T-helper 1 cell treated with Interleukin-12 subunit alpha and Interleukin-12 subunit beta and Interleukin-4 antibody, amounts not matched to agents 30 ng/mL and 1 ng/mL, for 36 hours (primary cell): ENCODE data around the gene INTS3. TPM values are rescaled to one million over a fixed set of nuclear protein-coding genes. Genes with fewer than 3 reads are reported as not detected.

Experiments
- total RNA-seq: library from RNA; stranded (reverse); gene quantifications from 2 replicates; pipeline ENCODE4 v1.2.3, GENCODE V29; 2022

Gene INTS3
- total RNA-seq, 1 donor from 2014 or later = 60.6 TPM

Other genes with a start within 250 kb of the INTS3 start
- gene S100A6, start 192.1 kb upstream of the INTS3 start, total RNA-seq = 410 and 418 TPM in 2 replicates
- gene S100A5, start 187.1 kb upstream of the INTS3 start, total RNA-seq = 2.6 and 3.9 TPM in 2 replicates
- 762 and 767 TPM in 2 replicates for gene S100A4, start 182.2 kb upstream of the INTS3 start, total RNA-seq
- 0.24 TPM in 1 of 2 replicates, not detected in the other for gene S100A3, start 178.8 kb upstream of the INTS3 start, total RNA-seq
- 0.78 TPM in 1 of 2 replicates, not detected in the other for gene S100A2, start 162.2 kb upstream of the INTS3 start, total RNA-seq
- gene S100A16, start 114.9 kb upstream of the INTS3 start, total RNA-seq = not detected in 2 replicates
- not detected in 2 replicates for gene S100A14, start 111.7 kb upstream of the INTS3 start, total RNA-seq
- gene S100A13, start 100.5 kb upstream of the INTS3 start, total RNA-seq = 2.4 and 5.1 TPM in 2 replicates
- not detected in 2 replicates for gene S100A1, start 99.6 kb upstream of the INTS3 start, total RNA-seq
- gene CHTOP, start 94.0 kb upstream of the INTS3 start, total RNA-seq = 103 and 105 TPM in 2 replicates
- 36.2 and 41.6 TPM in 2 replicates for gene SNAPIN, start 69.3 kb upstream of the INTS3 start, total RNA-seq
- 184 and 186 TPM in 2 replicates for gene ILF2, start 57.1 kb upstream of the INTS3 start, total RNA-seq
- gene NPR1, start 49.4 kb upstream of the INTS3 start, total RNA-seq = not detected in 2 replicates
- gene SLC27A3, start 47.4 kb downstream of the INTS3 start, total RNA-seq = 21.0 and 22.5 TPM in 2 replicates
- 70.1 and 74.1 TPM in 2 replicates for gene GATAD2B, start 194.9 kb downstream of the INTS3 start, total RNA-seq
- 170 and 173 TPM in 2 replicates for gene DENND4B, start 218.7 kb downstream of the INTS3 start, total RNA-seq
- 103 and 107 TPM in 2 replicates for gene CRTC2, start 230.6 kb downstream of the INTS3 start, total RNA-seq
- 64.2 and 65.1 TPM in 2 replicates for gene SLC39A1, start 235.5 kb downstream of the INTS3 start, total RNA-seq
- 6.1 and 6.2 TPM in 2 replicates for gene CREB3L4, start 239.9 kb downstream of the INTS3 start, total RNA-seq
- 145 and 146 TPM in 2 replicates for gene JTB, start 249.6 kb downstream of the INTS3 start, total RNA-seq